Mesenchymal stem cell (in vitro differentiated cells and primary cell): ENCODE results near the gene MCCD1.

Experiments
- DNase-seq: peaks from one replicate; pipeline ENCODE4 v3.0.0-alpha.2; 2013
- H2AFZ ChIP-seq: one replicate; pipeline ENCODE4 v1.6.1; 2013; ENCODE audit warnings: low read depth, mild to moderate bottlenecking, control low read depth, inconsistent platforms, low read length, moderate library complexity
- H2AK5ac ChIP-seq: 2 replicates; pipeline ENCODE4 v1.6.1; 2013; ENCODE audit warnings: low read length, moderate library complexity, mild to moderate bottlenecking, inconsistent platforms; ENCODE audit not compliant: severe bottlenecking
- H2BK120ac ChIP-seq: one replicate; pipeline ENCODE4 v1.6.1; 2013; ENCODE audit warnings: low read depth, mild to moderate bottlenecking, inconsistent platforms, low read length, moderate library complexity
- H2BK12ac ChIP-seq, 2 experiments: one replicate each; pipeline ENCODE4 v1.6.1; 2013; ENCODE audit warnings: inconsistent platforms in 2 of 2, low read length in 2 of 2, mild to moderate bottlenecking in 2 of 2, moderate library complexity in 2 of 2, control low read depth in 1 of 2
- H2BK15ac ChIP-seq: one replicate; pipeline ENCODE4 v1.6.1; 2013; ENCODE audit warnings: mild to moderate bottlenecking, low read depth, inconsistent platforms; ENCODE audit not compliant: poor library complexity, severe bottlenecking
- H2BK5ac ChIP-seq: 2 replicates; pipeline ENCODE4 v1.6.1; 2013; ENCODE audit warnings: low read depth, mild to moderate bottlenecking, low read length, control low read depth, inconsistent platforms; ENCODE audit not compliant: poor library complexity, severe bottlenecking
- H3K14ac ChIP-seq, 2 experiments: one replicate each; pipeline ENCODE4 v1.6.1; 2013; ENCODE audit warnings: inconsistent platforms in 2 of 2, low read length in 2 of 2, control low read depth in 1 of 2, mild to moderate bottlenecking in 1 of 2, moderate library complexity in 1 of 2
- H3K18ac ChIP-seq, 2 experiments: one replicate each; pipeline ENCODE4 v1.6.1; 2013; ENCODE audit warnings: inconsistent platforms in 2 of 2, low read length in 2 of 2, control low read depth in 1 of 2, low read depth in 1 of 2, mild to moderate bottlenecking in 1 of 2
- H3K23ac ChIP-seq, 2 experiments: one replicate each; pipeline ENCODE4 v1.6.1; 2013; ENCODE audit warnings: inconsistent platforms in 2 of 2, low read length in 2 of 2, mild to moderate bottlenecking in 2 of 2, moderate library complexity in 2 of 2, control low read depth in 1 of 2
- H3K27ac ChIP-seq: 2 replicates; pipeline ENCODE4 v1.5.1; 2013; ENCODE audit warnings: mild to moderate bottlenecking, moderate library complexity, low read length, control low read depth, inconsistent platforms; ENCODE audit not compliant: poor library complexity, severe bottlenecking
- H3K27me3 ChIP-seq, 2 experiments: 2 replicates each; pipeline versions ENCODE4 v1.6.1 to v1.7.0; 2013; ENCODE audit warnings: low read length in 2 of 2, mild to moderate bottlenecking in 2 of 2, moderate library complexity in 2 of 2, control low read depth in 1 of 2, inconsistent platforms in 1 of 2; ENCODE audit not compliant: control insufficient read depth in 1 of 2, insufficient read depth in 1 of 2
- H3K36me3 ChIP-seq, 2 experiments: 2 replicates each; pipeline versions ENCODE4 v1.6.1 to v1.7.0; 2013; ENCODE audit warnings: low read length in 2 of 2, control low read depth in 1 of 2, inconsistent platforms in 1 of 2, low read depth in 1 of 2, mild to moderate bottlenecking in 1 of 2; ENCODE audit not compliant: insufficient read depth in 2 of 2, control insufficient read depth in 1 of 2
- H3K4ac ChIP-seq, 2 experiments: one replicate each; pipeline ENCODE4 v1.6.1; 2013; ENCODE audit warnings: inconsistent platforms in 2 of 2, low read length in 2 of 2, mild to moderate bottlenecking in 2 of 2, moderate library complexity in 2 of 2, control low read depth in 1 of 2, low read depth in 1 of 2
- H3K4me1 ChIP-seq: 2 replicates; pipeline ENCODE4 v1.6.1; 2013; ENCODE audit warnings: low read depth, low read length, control low read depth; ENCODE audit not compliant: control insufficient read depth, insufficient read depth
- H3K4me2 ChIP-seq: 2 replicates; pipeline ENCODE4 v1.6.1; 2013; ENCODE audit warnings: low read length, mild to moderate bottlenecking, inconsistent platforms; ENCODE audit not compliant: poor library complexity, severe bottlenecking
- H3K4me3 ChIP-seq, 2 experiments: 2 replicates each; pipeline versions ENCODE4 v1.5.1 to v1.7.0; 2013; ENCODE audit warnings: low read length in 2 of 2, mild to moderate bottlenecking in 2 of 2, control low read depth in 1 of 2, low read depth in 1 of 2; ENCODE audit not compliant: insufficient read depth in 1 of 2
- H3K79me1 ChIP-seq: replicated peaks from 2 replicates; pipeline ENCODE4 v1.6.1; 2013; ENCODE audit warnings: mild to moderate bottlenecking, control low read depth, low read length, inconsistent platforms; ENCODE audit not compliant: poor library complexity, severe bottlenecking
- H3K9ac ChIP-seq: 2 replicates; pipeline ENCODE4 v1.7.0; 2013; ENCODE audit warnings: mild to moderate bottlenecking, low read length, moderate library complexity
- H3K9me3 ChIP-seq: 2 replicates; pipeline ENCODE4 v1.7.0; 2013; ENCODE audit warnings: mild to moderate bottlenecking, low read length; ENCODE audit not compliant: control insufficient read depth
- H4K8ac ChIP-seq: one replicate; pipeline ENCODE4 v1.6.1; 2013; ENCODE audit warnings: inconsistent platforms, mild to moderate bottlenecking, low read length, moderate library complexity
- H4K91ac ChIP-seq: one replicate; pipeline ENCODE4 v1.6.1; 2013; ENCODE audit warnings: mild to moderate bottlenecking, low read length, inconsistent platforms
- WGBS: methylation state at CpG from one replicate; pipeline ENCODE4 v1.1.7; 2013; ENCODE audit warnings: mixed read lengths; 5-methylcytosine and 5-hydroxymethylcytosine counted together

The MCCD1 gene

DNA sequence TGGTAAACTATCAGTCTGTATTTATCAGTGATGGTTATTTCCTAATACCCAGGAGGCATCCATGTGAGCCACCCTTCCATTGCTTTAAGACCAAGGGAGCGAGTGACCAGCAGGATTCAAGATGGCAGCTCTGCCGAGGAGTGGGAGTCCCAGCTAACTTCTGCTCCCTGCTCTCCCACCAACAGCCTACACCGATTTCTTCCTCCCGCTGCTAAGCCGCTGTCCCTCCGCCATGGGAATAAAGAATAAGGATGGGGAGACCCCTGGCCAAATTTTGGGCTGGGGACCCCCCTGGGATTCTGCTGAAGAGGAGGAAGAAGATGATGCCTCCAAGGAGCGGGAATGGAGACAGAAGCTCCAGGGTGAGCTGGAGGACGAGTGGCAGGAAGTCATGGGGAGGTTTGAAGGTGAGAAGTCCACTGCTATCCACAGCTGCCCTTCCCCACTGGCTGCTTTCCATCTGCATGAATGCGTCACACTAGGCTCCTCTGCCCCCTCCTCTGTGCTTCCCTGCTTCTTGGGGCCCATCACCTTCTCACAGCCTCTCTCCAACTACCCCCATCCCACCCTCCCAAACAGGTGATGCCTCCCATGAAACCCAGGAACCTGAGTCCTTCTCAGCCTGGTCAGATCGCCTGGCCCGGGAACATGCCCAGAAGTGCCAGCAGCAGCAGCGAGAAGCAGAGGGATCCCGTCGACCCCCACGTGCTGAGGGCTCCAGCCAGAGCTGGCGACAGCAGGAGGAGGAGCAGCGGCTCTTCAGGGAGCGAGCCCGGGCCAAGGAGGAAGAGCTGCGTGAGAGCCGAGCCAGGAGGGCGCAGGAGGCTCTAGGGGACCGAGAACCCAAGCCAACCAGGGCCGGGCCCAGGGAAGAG is 28.9 kb downstream of the MCCD1 start:
- Histone ChIP-seq H4K91ac (peak overlapping the region; percentile 93), H2BK120ac (no peak overlapping the region), H3K27me3 (no peaks in the 10 kb centered on the region), H3K27ac (no peak overlapping the region), H2AK5ac (peak overlapping the region; percentile 34), H3K9me3 (no peaks in the 10 kb centered on the region), H3K4ac (no peak overlapping the region), H3K23ac (no peak overlapping the region), H3K79me1 (peaks cover 26% of the 10 kb centered on the region), H2BK15ac (peak overlapping the region; percentile 98), H3K4me1 (peaks cover 25% of the 10 kb centered on the region), H3K9ac (no peak overlapping the region), H4K8ac (peak overlapping the region; percentile 79), H2BK12ac (no peak overlapping the region), H3K14ac (no peak overlapping the region), H3K18ac (peak overlapping the region in 1 of 2 experiments; percentile 56), H3K4me2 (no peak overlapping the region), H2BK5ac (no peak overlapping the region), H3K4me3 (no peak overlapping the region), H2AFZ (no peak overlapping the region), H3K36me3 (peaks cover 31 to 71% of the 10 kb centered on the region in 2 experiments)
- no peak for DNase-seq
- WGBS, result 88% methylated on average over 22 of the region's 24 CpGs

DNA sequence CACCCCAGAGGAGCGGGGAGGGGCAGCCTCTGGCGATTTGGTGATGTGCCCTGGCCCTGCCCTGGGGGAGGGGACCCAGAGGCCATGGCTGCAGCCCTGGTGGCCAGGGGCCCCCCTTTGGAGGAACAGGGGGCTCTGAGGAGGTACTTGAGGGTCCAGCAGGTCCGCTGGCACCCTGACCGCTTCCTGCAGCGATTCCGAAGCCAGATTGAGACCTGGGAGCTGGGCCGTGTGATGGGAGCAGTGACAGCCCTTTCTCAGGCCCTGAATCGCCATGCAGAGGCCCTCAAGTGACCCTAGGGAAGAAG is 29.5 kb downstream of the MCCD1 start:
- H3K79me1 ChIP-seq, result peaks cover 22% of the 10 kb centered on the region
- no peaks in the 10 kb centered on the region for H3K27me3 ChIP-seq
- peak overlapping the region; percentile 59 to 82 for H2BK12ac ChIP-seq
- peak overlapping the region; percentile 98 for H2BK15ac ChIP-seq
- DNase-seq, result no peak
- H4K8ac ChIP-seq, result peak overlapping the region; percentile 79
- H3K36me3 ChIP-seq, result peaks cover 31 to 69% of the 10 kb centered on the region in 2 experiments
- no peaks in the 10 kb centered on the region for H3K9me3 ChIP-seq
- peak overlapping the region; percentile 96 for H2BK120ac ChIP-seq
- peak overlapping the region; percentile 93 for H4K91ac ChIP-seq
- no peak overlapping the region for H3K4me3 ChIP-seq
- H2AFZ ChIP-seq, result no peak overlapping the region
- peak overlapping the region; percentile 56 to 95 for H3K18ac ChIP-seq
- no peak overlapping the region for H3K9ac ChIP-seq
- peak overlapping the region; percentile 6 to 93 for H3K4ac ChIP-seq
- no peak overlapping the region for H2BK5ac ChIP-seq
- peaks cover 25% of the 10 kb centered on the region for H3K4me1 ChIP-seq
- WGBS, result 98% methylated on average over 8 of the region's 8 CpGs
- H3K4me2 ChIP-seq, result no peak overlapping the region
- H3K23ac ChIP-seq, result no peak overlapping the region
- H3K27ac ChIP-seq, result no peak overlapping the region
- peak overlapping the region; percentile 34 for H2AK5ac ChIP-seq
- H3K14ac ChIP-seq, result no peak overlapping the region

DNA sequence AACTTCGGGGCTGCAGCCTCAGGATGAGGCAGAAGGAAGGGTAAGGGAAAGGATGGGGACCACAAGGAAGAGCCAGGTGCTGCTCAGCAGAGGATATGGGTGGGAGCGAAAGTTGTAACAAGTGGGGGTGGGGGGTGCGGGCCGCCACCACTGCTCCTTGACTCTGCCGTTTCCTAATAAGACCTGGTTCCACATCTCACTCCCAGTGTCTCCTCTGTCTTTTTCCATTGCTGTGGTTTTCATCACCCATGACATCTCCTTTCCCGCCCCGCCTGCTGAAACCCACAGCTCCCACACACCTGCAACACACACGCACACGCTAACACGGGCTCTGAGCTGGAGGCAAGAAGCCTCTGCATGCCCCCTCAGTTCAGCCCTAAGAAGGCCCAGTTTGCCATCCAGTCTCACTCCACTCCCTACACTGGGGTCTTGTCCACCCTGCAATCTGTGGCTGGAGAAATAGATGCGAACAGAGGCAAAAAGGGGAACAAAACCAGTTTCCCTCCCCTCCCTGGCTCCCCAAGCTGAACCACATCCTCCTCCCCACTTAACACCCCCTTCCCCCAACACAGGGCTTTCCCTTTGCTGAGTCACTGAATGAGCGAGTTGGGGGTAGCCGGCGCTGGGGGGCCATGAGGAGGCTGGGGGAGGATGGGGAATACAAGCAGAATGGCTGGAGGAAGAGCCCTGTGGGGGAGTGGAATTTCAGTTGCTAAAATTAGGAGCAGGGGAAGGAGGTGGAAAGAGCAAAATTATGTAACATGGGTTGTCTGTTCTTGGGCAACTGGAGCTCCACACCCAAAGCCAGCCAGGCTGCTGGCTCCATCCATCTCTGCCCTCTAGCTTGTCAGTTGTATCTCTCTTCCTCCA is 30.1 kb downstream of the MCCD1 start:
- no peak overlapping the region for H2AFZ ChIP-seq
- no peak overlapping the region for H3K23ac ChIP-seq
- no peaks in the 10 kb centered on the region for H3K9me3 ChIP-seq
- peak overlapping the region; percentile 93 for H4K91ac ChIP-seq
- WGBS, result 80% methylated on average over 14 of the region's 14 CpGs
- DNase-seq, result peak; percentile 40
- peak overlapping the region in 1 of 2 experiments; percentile 45 for H3K14ac ChIP-seq
- H2BK15ac ChIP-seq, result peak overlapping the region; percentile 98
- H2BK120ac ChIP-seq, result peak overlapping the region; percentile 96
- H3K27me3 ChIP-seq, result no peaks in the 10 kb centered on the region
- no peak overlapping the region for H3K4me3 ChIP-seq
- peak overlapping the region; percentile 79 for H4K8ac ChIP-seq
- peaks cover 25% of the 10 kb centered on the region for H3K4me1 ChIP-seq
- H3K18ac ChIP-seq, result peak overlapping the region; percentile 93 to 95
- peak overlapping the region; percentile 59 to 93 for H2BK12ac ChIP-seq
- H3K9ac ChIP-seq, result no peak overlapping the region
- H3K79me1 ChIP-seq, result peaks cover 22% of the 10 kb centered on the region
- H3K27ac ChIP-seq, result peak overlapping the region; percentile 85
- H3K4me2 ChIP-seq, result no peak overlapping the region
- peak overlapping the region; percentile 5 to 93 for H3K4ac ChIP-seq
- peak overlapping the region; percentile 57 for H2AK5ac ChIP-seq
- H3K36me3 ChIP-seq, result peaks cover 31 to 64% of the 10 kb centered on the region in 2 experiments
- H2BK5ac ChIP-seq, result peak overlapping the region; percentile 48

DNA sequence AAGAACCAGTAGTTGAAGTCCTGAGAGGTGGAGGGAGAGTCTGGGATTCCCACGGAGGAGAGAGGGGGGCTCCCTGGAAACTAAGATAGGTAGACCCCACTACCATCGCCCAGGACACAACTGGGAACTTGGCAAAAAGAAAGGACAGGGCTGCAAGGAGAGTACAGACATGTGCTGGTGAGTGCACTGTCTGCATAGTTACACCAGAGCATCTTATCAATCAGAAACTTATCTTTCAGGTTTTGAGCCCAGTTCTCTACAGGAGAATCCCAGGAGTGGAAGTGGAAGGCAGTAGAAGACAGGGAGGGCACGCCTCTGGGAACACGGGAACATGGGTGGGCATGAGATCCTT is 30.8 kb downstream of the MCCD1 start:
- Histone ChIP-seq H3K4me3 (no peak overlapping the region), H2BK5ac (peak overlapping the region; percentile 48), H3K4ac (peak overlapping the region; percentile 5), H3K36me3 (peaks cover 31 to 56% of the 10 kb centered on the region in 2 experiments), H3K79me1 (peaks cover 20% of the 10 kb centered on the region), H3K4me1 (peaks cover 25% of the 10 kb centered on the region), H3K27ac (peak overlapping the region; percentile 85), H2AFZ (no peak overlapping the region), H3K18ac (peak overlapping the region; percentile 93 to 95), H4K91ac (peak overlapping the region; percentile 45), H3K14ac (peak overlapping the region in 1 of 2 experiments; percentile 6), H3K4me2 (no peak overlapping the region), H3K23ac (peak overlapping the region in 1 of 2 experiments; percentile 61), H4K8ac (peak overlapping the region; percentile 20), H2BK15ac (peak overlapping the region; percentile 91), H2BK120ac (peak overlapping the region; percentile 96), H2BK12ac (peak overlapping the region; percentile 59 to 93), H3K27me3 (no peaks in the 10 kb centered on the region), H3K9me3 (no peaks in the 10 kb centered on the region), H3K9ac (peak overlapping the region; percentile 18), H2AK5ac (peak overlapping the region; percentile 57)
- no peak for DNase-seq
- WGBS, result 55% methylated on average over 4 of the region's 4 CpGs
